PFSK-1 (cell line): ENCODE measurements around the gene PRSS1.

Source experiments
- FOXP2 ChIP-seq: optimal IDR thresholded peaks from 2 replicates; pipeline ENCODE3; 2011; ENCODE audit warnings: borderline replicate concordance, control low read depth, inconsistent platforms; ENCODE audit not compliant: insufficient read depth; ENCODE audit errors: extremely low read length, extremely low read depth
- POLR2AphosphoS5 ChIP-seq: IDR thresholded peaks from 2 replicates; pipeline ENCODE4 v1.6.1; 2012; ENCODE audit warnings: low read depth, mild to moderate bottlenecking, control low read depth, low read length, moderate library complexity
- SIN3A ChIP-seq: IDR thresholded peaks from 2 replicates; pipeline ENCODE4 v1.6.1; 2012; ENCODE audit warnings: mild to moderate bottlenecking, low read length, moderate library complexity, borderline replicate concordance; ENCODE audit not compliant: insufficient read depth
- TAF1 ChIP-seq: IDR thresholded peaks from 2 replicates; pipeline ENCODE4 v1.6.1; 2012; ENCODE audit warnings: low read length, control low read depth, borderline replicate concordance; ENCODE audit not compliant: insufficient read depth
- TF ChIP-seq, protein P1 (sequence below), 2 experiments: IDR thresholded peaks; 2 replicates each; pipeline versions ENCODE4 v1.6.1 to v1.8.0; 2011 to 2012; ENCODE audit warnings: low read depth in 2 of 2, low read length in 2 of 2, control low read depth in 1 of 2, inconsistent platforms in 1 of 2, mild to moderate bottlenecking in 1 of 2, moderate library complexity in 1 of 2; ENCODE audit not compliant: insufficient read depth in 1 of 2

The PRSS1 gene

DNA sequence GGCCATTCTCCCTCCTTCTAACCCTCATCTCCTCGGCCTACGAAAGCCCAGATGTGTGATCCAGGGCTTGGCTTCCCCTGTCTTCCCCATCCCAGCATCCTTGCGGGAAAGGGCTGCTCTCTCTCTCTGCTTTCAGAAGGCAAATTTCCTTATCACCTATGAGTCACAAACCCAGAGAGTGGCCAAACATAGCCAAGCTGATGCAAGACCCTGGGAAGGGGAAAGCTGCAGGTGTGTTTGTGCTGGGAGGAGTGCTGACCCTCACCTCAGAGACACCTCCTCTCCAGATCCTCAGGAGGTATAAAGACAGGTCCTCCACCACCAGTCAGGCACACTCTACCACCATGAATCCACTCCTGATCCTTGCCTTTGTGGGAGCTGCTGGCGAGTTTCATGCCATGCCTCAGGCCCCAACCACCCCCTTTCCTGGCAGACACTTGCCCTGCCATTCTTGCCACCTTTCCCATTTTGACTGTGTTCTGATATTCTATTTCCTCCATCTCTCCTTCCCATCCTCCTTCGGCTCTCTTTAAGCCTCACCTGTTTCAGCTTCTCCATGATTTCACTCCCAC, 10.9 kb downstream of the PRSS1 start:
- TF ChIP-seq TAF1 = no peak
- no peak for TF ChIP-seq FOXP2
- TF ChIP-seq POLR2AphosphoS5 = no peak
- TF ChIP-seq, protein P1, sequence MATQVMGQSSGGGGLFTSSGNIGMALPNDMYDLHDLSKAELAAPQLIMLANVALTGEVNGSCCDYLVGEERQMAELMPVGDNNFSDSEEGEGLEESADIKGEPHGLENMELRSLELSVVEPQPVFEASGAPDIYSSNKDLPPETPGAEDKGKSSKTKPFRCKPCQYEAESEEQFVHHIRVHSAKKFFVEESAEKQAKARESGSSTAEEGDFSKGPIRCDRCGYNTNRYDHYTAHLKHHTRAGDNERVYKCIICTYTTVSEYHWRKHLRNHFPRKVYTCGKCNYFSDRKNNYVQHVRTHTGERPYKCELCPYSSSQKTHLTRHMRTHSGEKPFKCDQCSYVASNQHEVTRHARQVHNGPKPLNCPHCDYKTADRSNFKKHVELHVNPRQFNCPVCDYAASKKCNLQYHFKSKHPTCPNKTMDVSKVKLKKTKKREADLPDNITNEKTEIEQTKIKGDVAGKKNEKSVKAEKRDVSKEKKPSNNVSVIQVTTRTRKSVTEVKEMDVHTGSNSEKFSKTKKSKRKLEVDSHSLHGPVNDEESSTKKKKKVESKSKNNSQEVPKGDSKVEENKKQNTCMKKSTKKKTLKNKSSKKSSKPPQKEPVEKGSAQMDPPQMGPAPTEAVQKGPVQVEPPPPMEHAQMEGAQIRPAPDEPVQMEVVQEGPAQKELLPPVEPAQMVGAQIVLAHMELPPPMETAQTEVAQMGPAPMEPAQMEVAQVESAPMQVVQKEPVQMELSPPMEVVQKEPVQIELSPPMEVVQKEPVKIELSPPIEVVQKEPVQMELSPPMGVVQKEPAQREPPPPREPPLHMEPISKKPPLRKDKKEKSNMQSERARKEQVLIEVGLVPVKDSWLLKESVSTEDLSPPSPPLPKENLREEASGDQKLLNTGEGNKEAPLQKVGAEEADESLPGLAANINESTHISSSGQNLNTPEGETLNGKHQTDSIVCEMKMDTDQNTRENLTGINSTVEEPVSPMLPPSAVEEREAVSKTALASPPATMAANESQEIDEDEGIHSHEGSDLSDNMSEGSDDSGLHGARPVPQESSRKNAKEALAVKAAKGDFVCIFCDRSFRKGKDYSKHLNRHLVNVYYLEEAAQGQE (IDR thresholded peaks at IDR 0.05; ENCODE audit: insufficient read depth in 1 of 2, low read depth in 2 of 2, low read length in 2 of 2) = no peak
- no peak for TF ChIP-seq SIN3A

DNA sequence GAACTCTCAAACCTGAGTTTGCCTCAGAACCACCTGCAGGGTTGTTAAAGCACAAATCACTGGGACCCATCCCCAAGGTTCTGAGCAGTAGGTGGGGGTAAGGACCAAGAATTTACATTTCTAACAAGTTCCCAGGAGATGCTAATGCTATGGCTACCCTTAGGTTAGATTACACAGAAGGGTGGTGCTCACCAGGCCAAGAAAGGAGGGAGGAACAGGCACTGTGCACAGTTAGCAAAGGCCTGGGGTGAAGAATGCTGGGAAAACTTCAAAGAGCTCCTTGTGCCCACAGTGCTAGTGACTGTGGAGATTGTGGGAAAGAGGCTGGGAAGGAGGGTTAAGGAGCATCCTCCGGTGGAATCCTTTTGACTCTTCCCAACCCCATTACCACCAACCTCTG, 12.8 kb downstream of the PRSS1 start:
- no peak for TF ChIP-seq TAF1
- TF ChIP-seq, protein P1 (IDR thresholded peaks at IDR 0.05; ENCODE audit: insufficient read depth in 1 of 2, low read depth in 2 of 2, low read length in 2 of 2) = no peak
- TF ChIP-seq FOXP2 = no peak
- no peak for TF ChIP-seq POLR2AphosphoS5
- TF ChIP-seq SIN3A = no peak

DNA sequence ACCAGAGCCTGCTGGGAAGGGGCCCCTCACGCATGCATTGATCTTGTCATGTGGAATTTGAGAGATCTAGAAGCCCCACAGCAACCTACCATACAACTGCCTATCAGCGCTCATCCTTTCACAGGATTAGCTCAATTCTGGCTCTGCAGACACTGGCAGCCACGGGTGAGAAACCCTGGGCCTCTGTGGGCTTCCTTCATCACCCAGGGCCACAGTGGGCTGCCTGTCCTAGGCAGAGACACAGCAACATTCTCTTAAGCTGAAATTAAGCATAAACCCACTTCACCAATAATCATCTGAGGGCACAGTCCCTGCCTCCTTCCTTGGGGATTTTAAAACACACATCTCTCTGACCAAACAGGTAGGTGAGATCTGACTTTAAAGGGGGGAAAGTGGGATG, 18.2 kb downstream of the PRSS1 start:
- no peak for TF ChIP-seq POLR2AphosphoS5
- no peak for TF ChIP-seq TAF1
- TF ChIP-seq SIN3A = no peak
- no peak for TF ChIP-seq FOXP2
- TF ChIP-seq, protein P1 (IDR thresholded peaks at IDR 0.05; ENCODE audit: insufficient read depth in 1 of 2, low read depth in 2 of 2, low read length in 2 of 2) = no peak

GRCh38 chr7:142767861-142768260, 18.6 kb downstream of the PRSS1 start:
- TF ChIP-seq TAF1 (no peak), FOXP2 (no peak), POLR2AphosphoS5 (no peak), SIN3A (no peak)
- TF ChIP-seq, protein P1 (IDR thresholded peaks at IDR 0.05; ENCODE audit: insufficient read depth in 1 of 2, low read depth in 2 of 2, low read length in 2 of 2) = no peak

- TF ChIP-seq TAF1 (no peak), SIN3A (no peak), FOXP2 (no peak), POLR2AphosphoS5 (no peak)
- TF ChIP-seq, protein P1 (IDR thresholded peaks at IDR 0.05; ENCODE audit: insufficient read depth in 1 of 2, low read depth in 2 of 2, low read length in 2 of 2) = no peak
Observed at GRCh38 chr7:142770661-142771352, 21.5 kb downstream of the PRSS1 start, which contains the start of gene PRSS2. TSS of gene PRSS2 (plus strand) at chr7:142770970. CDS start at chr7:142770983, 13 bp downstream.
